NOMO-1 treated with DMSO at 0.1 percent for 48 hours (cell line): ENCODE measurements around the gene LYRM2.

Source experiments
- DNase-seq: peaks from one replicate; lab custom pipeline; 2025; ENCODE audit not compliant: unreplicated experiment; lab: John Stamatoyannopoulos, UW

LYRM2 gene, protein sequence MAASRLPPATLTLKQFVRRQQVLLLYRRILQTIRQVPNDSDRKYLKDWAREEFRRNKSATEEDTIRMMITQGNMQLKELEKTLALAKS

DNA sequence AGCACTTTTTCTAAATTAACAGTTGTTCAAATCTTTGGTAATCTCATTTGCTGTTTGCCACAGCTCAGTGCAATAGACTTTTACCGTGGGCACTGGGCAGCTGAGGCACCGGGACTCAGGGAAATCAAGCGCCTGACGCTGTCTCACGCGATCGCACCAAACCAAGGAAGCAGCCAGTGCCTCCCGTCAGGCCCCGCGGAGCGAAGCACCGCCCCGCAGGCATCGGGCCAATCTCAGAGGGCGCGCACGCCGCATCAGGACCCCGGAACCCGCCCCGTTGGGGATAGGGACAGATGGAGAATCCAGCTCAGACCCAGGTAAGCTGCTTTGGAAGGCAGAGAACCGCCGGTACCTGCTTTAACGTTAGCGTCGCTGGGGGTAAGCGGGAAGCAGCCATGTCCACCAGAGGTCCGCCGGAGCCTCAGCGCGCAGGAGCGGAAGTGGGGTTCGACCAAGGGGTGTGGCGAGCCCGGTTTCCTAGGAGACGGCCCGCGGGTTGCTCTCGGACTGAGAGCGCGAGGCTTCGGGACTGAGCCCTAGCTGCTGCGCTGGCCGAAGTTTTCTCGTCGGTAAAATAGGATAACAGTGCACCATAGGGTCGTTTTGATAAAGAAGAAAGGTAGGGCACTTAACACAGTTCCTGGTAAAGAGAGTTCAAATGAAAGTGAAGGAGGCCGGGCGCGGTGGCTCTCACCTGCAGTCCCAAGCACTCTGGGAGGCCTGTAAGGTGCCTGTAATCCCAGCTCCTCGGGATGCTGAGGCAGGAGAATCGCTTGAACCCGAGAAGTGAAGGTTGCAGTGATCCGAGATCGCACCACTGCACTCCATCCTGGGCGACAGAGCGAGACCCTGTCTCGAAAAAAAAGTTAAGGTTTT, at the start of gene LYRM2:
LYRM2 (minus strand) TSS at position 428 of the 876 bp plus-strand sequence; CDS start at position 397, 31 bp downstream.
- DNase-seq = peak; percentile 91

DNA sequence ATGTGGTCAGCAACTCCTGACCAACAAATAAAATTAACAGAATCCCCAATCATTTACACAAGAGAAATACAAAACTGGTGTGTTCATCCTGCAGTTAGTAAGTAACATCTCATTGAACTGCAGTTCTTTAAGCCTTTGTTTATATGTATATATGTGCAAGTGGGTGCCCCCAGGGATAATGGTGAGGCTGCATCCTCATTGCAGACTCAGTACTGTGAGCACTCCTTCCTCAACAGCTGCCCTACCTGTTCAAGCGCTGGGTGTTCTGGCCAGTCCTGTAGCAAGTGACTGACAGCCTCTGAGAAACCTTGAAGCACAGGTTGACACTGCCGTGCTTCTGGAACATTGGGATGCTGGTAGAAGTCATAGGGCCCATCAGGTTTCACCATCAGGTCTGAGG, 49.8 kb upstream of the LYRM2 start:
- no peak for DNase-seq

DNA sequence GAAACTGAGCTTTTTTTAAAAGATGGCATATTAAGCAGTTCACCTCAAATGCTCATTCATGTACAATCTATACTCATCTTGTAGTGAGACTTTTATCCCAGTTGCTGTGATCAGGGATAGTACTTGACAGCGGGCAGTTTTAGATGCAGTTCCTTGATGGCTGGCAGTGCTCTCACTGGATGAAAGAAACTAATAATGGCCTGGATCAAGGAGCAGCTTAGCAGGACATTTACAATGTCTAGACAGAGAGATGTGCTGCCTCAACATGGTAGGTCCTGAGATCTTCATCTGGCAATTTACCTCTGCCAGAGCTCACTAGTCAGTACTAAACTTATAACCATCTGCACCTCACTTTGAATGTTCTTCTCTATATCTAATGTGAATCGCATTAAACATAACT, 46.8 kb upstream of the LYRM2 start:
- DNase-seq = no peak

DNA sequence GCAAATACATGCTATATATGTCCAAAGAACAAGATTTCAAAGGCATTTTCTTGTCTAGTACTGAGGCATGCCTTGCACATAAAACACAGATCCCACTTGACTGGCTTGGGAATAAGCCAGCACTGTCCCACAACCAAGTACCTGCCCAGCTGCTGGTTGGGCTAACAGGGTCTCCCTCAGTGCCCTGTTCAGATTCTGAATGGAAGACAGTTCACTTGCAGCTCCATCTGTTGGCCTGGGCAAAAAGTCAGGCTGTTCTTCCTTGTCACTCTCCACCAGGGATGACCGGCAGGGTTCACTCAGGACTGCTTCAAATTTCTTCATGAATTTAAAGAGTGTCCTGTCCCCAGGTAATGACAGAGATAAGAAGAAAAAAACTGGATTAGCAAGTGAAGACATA, 44.4 kb upstream of the LYRM2 start:
- DNase-seq = peak; percentile 0

DNA sequence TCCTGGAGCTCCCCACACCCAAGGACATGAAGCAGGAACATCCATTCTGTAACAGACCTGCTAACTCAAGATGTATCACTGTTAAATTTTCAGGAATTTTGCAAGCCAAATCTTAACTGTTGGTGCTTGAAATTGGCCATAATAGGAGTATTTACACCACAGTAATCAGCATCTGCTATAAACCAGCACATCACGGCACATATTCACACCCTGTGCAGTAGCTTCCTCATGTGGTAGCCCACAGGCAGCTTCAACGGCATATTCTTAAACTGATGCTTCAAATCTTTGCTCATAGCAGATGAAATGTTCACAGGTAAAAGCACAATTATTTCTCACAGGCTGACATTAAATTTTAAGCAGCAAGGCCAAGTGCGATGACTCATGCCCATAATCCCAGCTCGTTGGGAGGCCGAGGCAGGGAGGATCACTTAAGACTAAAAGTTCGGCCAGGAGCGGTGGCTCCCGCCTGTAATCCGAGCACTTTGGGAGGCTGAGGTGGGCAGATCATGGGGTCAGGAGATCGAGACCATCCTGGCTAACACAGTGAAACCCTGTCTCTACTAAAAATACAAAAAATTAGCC, 43.5 kb upstream of the LYRM2 start:
- DNase-seq = no peak

DNA sequence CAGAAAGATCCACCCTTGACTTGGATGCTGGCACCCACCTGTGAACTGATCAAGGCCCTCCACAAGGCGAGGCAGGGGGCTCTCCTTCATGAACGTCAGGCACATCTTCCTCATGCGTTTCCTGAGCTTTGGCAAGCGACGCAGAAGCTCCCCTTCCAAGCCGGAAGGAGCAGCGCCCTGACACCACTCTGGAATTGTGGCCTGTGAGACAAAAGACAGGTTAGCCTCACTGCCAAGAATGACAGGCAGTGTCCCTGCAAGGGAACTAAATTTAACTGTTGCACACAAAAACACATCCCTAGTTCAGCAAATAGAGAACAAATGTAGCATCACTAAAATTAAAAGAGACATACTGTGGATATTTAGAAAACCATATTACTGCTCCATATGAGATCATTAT, 42.0 kb upstream of the LYRM2 start:
- DNase-seq = no peak

DNA sequence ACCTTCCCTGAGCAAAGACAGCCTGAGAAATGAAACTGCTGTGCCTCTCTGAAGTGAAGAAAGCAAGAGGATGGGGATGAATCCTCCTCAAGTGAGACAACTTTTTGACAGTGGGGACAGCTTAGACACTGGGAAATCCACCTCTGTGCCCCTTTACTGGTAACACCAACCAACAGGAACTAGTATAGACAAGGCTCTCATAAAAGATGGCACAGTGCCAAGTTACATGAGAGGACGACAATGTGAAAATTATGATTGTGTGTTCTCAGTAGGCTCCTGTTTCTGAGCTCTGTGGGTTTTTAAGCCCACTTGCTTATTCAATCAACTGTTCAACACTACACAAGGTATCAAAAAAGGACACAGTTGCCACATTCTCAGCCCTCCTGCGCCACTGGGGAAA, 41.6 kb upstream of the LYRM2 start:
- no peak for DNase-seq

DNA sequence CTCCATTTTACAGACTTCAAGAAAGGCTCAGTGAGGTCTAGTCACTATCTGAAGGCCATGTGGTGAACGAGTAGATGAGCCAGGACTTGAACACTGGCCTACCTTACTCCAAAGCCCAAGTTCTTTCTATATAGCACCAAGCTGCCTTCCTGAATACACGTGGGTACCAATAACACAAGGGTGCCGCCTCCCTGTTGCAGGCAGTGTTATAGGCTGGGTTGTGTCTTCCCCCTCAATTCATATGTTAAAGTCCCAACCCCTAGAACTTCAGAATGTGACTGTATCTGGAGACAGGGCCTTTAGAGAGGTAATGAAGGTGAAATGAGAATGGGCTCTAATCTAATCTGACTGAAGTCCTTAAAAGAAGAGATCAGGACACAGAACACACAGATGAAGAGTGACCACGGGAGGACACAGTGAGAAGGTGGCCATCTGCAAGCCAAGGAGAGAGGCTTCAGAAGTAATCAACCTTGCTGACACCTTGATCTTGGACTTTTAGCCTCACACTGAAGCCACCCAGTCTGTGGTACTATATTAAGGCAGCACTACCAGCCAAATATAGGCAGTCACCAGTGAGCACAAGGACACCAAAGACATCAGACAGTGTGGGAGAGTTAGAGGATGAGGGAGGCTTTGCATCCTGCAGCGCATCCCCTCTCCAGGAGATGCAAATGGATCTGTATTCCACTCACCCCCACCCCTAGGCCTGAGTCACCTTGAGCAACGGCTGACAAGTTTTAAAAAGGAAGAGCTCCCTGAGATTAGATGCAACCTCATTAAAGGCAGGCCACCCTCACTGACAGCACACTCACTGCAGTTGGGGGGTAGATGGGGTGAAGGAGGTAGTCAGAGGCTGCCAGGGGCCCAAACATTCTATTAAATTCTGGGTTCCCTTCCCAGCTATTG, 40.9 kb upstream of the LYRM2 start:
- no peak for DNase-seq

DNA sequence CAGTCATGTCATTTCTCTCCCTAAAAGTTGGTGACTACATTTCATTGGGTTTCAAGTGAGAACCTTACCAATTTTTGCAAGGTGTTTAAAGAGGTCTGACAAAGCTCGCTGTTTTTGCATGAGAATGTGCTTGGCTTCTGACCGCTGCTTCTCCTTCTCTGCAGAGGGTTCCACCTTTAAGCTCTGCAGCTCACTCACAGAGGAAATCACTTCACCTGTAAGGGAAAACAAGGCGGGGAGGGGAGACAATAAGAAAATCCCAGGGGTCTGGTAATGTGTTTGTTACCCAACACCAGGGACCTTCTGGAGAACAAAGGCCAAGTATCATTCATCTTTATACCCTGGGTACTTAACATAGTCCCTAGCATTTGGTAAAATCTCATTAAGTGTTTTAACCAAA, 40.0 kb upstream of the LYRM2 start:
- no peak for DNase-seq

DNA sequence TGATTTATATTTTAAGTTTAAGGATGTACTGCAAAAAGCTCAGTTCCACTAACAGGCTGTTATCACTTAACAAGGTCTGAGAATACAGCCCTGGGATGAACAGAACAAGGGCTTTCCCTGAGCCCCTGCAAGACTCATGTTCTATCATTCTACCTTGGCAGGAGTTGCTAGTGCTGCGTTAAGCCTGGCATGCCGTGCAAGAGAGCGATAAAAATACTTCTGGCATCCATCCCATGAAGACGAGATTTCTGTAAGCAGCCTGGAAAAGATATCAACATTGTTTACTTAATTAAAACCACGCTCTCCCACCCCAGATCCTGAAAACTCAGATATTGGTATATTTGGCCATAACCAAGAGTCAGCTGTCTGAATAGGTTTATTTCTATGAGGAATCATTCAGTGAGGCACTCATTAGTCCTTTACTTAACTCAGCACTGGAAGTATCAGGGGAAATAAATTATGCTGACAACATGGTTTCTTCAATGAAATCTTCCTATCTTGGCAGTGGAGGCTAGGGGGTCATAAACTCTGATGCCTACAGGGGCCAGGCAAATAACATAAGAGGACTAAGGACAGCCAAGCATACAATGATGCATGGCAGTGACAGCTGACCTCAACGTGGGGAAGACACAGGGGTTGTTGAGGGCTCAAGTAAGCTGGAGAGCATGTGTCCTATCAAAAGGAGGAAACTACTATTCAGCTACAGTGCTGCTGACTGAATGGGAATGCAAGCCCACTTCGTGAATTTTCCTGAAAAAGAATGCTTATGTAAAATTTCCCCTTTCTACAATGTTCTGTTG, 37.6 kb upstream of the LYRM2 start:
- no peak for DNase-seq

DNA sequence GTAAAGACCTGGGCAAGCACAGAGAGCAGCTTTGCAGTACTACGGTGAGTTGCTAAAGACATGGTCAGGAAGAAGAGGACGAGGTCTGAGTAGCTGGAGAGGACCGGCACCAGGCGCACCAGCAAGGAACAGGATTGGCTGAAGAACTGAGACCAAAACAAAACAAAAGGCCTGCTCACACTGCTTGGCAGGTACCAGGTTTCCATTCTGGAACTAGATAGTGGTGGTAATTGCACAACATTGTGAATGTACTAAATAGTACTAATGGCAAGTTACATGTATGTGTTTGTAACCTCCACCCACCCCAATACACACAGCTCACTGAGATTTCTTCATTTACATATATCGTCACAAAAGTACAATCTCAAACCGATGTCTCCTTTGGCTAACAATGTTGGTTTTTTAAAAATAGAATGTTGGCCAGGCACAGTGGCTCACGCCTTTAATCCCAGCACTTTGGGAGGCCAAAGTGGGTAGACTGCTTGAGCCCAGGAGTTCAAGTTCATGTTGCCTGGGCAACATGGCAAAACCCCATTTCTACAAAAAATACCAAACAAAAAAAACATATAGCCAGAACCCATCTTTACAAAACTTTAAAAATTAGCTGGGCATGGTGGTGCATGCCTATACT, 32.5 kb upstream of the LYRM2 start:
- no peak for DNase-seq

DNA sequence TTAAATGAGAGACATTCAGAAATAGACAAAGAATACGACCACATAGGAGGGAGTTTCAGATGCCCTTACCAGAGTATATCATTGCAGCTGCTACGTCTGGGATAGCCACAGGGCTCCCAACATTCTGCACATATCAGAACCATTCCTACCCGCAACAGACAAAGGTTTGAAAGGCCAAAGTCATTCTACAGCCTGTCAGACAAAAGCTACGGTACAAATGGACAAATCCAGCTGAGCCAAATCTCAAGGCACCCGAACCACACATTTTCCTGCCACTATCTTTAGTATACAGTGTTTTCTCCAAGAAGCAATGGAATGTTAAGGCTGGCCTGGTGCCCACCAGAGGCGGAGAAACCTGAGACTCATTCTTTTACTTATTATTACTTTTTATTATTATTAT, 30.5 kb upstream of the LYRM2 start:
- DNase-seq = no peak

DNA sequence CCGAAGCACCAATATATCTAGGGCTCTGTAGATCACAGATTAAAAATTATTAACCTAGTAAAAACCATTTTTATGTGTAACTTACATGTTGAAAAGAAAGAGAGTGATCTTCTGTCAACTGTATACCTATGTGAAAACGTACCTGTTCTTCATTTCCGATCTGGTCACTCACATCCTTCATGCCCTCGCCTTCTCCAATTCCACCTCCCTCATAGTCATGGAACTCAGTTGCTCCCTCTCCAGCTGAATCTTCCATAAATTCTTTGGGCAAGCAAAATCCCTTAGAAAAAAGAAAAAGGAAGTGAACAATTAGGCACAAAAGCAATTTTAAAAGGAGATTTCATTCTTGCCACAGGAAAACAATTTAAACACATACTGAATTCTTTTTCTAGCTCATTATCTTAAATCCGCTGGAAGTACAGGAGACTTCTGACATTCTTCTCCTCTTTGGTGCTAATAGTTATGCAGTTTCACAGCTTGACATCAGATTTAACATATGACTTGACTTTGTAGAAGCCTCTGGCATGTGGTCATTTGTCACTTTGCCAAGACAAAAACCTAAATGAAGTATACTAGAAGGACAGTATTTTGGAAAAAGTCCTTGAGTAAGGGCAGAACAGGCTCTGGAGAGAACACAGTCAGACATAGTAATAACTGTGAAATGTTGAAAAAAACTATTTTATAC, 29.5 kb upstream of the LYRM2 start:
- DNase-seq = no peak

DNA sequence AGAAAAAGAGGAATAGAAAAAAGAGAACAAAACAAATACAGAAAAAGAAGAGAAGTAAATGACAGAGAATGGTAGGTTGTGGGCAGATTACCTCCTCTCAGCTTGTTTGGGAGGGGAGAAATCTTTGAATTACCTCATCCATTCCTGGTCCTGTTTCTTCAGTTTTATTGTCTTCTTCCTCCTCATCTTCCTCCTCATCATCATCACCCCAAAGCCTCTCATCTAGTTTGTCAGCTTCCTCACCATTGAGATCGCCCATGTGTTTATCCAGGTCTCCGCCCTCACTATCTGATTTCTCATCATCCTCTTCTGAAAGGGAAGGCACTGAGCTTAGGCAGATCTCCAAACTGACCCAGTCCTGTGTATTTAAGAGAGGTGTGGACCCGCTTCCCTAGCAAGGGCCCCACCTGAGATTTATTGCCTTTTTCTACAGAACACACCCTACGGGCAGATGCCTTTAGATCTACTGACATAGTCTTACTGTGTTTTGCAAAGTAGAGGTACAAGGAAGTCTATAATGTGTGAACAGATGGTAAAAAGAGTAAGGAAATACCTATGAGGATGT, 24.2 kb upstream of the LYRM2 start:
- no peak for DNase-seq

DNA sequence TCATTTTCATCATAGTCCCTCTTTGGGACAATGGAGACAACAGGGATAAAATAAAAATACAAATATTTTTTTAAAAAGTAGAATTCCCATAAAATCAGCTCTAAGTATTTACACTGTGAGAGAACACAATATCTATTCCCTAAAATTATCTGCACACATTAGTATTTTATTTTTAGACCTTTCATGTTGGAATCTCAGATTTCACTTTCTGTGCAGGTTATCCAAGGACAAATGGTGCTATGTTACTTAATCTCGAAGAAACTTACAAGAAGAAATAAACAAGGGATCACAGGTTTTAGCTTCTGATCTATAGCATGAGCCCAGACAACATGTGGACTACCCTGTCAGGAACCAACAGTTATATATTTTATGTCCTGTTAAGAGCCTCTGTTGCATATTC, 23.0 kb upstream of the LYRM2 start:
- DNase-seq = no peak

DNA sequence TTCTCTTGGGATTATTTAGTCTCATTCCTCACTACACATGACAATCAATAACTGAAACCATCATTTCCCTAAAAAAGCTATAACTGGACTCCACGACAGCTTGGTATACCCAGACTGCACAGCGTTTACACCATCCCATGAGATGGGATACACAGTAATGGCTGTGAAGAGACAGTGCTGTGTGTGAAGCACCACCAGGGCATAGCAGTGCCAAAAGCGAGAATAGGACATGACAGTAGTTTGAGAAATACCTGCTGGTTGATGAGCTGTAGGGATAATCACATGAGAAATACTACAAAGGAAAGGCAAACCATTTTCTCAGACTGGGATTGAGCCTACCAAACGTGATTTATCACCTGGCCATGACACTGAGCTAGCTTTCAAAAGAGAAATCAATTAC, 22.4 kb upstream of the LYRM2 start:
- no peak for DNase-seq

DNA sequence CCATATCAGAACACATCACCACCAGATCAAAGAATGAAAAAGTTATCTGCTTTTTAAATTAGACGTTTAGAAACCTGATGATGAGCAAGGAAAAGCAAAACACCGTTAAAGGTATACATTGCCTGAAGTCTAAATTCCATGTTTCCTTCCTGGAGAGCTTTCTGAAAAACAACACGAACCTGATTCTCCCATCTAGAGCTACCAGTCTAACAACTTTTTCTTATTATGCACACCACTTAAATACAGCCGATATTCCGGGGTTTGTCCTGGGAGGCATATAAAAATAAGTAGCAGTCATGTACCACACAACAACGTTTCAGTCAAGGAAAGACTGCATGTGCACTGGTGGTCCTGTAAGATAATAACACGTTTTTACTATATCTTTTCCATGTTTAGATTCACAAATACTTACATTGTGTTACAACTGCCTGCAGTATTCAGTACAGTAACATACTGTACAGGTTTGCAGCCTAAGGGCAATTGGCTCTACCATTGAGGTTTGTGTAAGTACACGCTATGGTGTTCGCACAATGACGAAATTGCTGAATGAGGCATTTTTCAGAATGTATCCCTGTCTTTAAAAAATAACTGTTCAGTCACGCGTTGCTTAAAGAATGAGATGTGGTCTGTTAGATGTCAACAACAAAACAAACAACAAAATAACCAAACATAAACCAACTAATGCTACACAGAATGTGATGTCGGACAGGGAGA, 19.1 kb upstream of the LYRM2 start:
- DNase-seq = no peak

DNA sequence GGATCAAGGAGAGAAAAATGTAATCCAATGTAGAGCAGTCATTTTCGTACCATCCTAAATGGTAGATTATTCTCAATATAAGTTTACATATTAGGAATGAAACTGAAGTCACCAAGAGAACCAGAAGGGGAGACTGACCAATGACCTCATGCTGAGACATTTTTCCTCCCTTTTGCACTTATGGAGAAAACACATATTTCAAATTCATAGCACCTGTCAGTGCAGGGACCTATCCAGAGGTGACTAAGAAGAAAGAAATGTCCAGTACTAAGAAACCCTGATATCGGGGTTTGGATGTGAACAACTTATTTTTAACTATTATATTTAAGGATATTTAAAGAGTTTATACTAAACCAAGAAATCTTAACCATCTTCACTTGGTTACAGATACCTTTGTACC, 16.6 kb upstream of the LYRM2 start:
- DNase-seq = no peak

DNA sequence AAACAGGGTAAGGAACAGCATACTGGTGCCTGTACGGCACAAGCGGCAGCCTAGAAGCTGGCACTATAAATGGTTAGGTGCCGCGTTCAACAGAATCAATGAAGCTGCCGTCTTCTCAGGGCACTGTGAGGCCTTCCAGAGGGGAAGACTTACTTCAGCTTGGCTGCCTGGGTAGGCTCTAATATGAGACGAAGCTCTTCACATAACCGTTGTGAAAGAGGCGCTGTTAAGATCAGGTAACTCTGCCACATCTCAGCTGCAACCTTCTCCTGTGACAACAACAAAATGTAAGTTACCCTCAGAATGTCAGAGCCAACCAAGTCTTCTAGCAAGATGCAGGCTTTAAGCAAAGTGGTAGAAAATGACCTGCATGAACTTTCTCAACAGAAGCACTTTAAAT, 12.0 kb upstream of the LYRM2 start:
- DNase-seq = no peak
